GM12891 (cell line): ENCODE data around the gene C21orf91.

Source experiments
- DNase-seq: peaks from one replicate; pipeline ENCODE4 v3.0.0; 2011; ENCODE audit warnings: low spot score; ENCODE audit not compliant: insufficient read length
- FAIRE-seq: peaks from 2 replicates; lab custom pipeline; 2011; peaks lifted over from hg19 to GRCh38; lab: Jason Lieb, UNC
- PAX5 ChIP-seq: IDR thresholded peaks from 2 replicates; pipeline ENCODE4 v1.6.1; 2011; ENCODE audit warnings: low read length, moderate library complexity, mild to moderate bottlenecking; ENCODE audit not compliant: insufficient read depth, severe bottlenecking
- POLR2A ChIP-seq: IDR thresholded peaks from 2 replicates; pipeline ENCODE4 v1.6.1; 2011; ENCODE audit warnings: low read depth, low read length, control low read depth
- POLR2AphosphoS5 ChIP-seq: IDR thresholded peaks from 2 replicates; pipeline ENCODE4 v1.6.1; 2011; ENCODE audit warnings: low read depth, low read length, control low read depth
- POU2F2 ChIP-seq: IDR thresholded peaks from 2 replicates; pipeline ENCODE4 v1.6.1; 2011; ENCODE audit warnings: low read depth, mild to moderate bottlenecking, control low read depth, low read length, moderate library complexity
- SPI1 ChIP-seq: IDR thresholded peaks from 2 replicates; pipeline ENCODE4 v1.6.1; 2011; ENCODE audit warnings: low read depth, low read length, control low read depth
- TAF1 ChIP-seq: IDR thresholded peaks from 2 replicates; pipeline ENCODE4 v1.6.1; 2011; ENCODE audit warnings: low read depth, low read length, control low read depth

Gene C21orf91

DNA sequence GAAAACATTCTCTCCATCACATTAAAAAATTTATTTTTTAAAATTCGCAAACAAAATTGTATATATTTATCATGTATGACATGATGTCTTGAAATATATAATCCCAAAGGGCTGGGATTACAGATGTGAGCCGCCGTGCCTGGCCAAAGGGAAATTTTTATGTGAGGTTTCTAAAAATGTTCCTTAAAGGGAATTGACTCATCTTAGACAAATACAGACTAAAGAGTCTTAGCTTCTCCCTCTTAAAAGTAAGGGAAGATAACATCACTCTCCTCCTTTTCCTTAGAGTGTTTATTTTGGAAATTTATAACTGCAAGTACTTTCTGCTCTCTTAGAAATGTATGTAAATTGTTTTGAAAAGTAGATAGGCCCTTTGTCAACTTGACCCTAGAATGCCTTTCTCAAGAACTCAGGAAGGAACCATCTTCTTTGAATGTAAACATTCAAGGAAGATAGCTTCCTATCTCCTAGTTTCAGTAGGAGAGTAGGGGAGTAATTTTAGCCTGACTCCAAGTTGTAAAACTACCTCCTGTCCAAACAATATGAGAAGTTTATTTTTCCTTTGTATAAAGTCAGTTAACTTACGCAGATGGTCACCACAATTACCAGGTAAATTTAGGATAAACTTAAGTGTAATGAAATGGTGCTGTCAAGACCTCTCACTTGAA lies 59.5 kb downstream of the C21orf91 start:
- DNase-seq (no peak), FAIRE-seq (no peak)
- TF ChIP-seq POU2F2 (no peak), POLR2A (no peak), TAF1 (no peak), POLR2AphosphoS5 (no peak), SPI1 (no peak), PAX5 (no peak)

DNA sequence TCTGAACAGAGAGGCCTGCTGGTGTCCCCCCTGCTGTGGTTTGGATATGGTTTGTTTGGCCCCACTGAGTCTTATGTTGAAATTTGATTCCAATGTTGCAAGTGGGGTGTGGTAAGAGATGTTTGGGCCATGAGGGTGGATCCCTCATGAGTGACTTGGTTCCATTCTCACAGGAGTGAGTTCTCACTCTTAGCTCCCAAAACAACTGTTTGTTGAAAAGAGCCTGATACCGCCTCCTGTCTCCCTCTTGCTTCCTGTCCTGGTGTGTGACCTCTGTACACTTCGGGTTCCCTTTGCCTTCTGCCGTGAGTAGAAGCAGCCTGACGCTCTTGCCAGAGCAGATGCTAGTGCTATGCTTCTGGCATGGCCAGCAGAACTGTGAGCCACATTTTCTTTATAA lies 60.5 kb downstream of the C21orf91 start:
- FAIRE-seq (no peak), DNase-seq (no peak)
- TF ChIP-seq POU2F2, result no peak
- no peak for TF ChIP-seq PAX5
- TF ChIP-seq TAF1, result no peak
- no peak for TF ChIP-seq POLR2A
- no peak for TF ChIP-seq POLR2AphosphoS5
- TF ChIP-seq SPI1, result no peak

GRCh38 chr21:17757671-17758070 lies 61.5 kb downstream of the C21orf91 start:
- FAIRE-seq (no peak), DNase-seq (no peak)
- TF ChIP-seq POLR2AphosphoS5, result no peak
- TF ChIP-seq SPI1, result no peak
- no peak for TF ChIP-seq TAF1
- TF ChIP-seq POLR2A, result no peak
- no peak for TF ChIP-seq POU2F2
- no peak for TF ChIP-seq PAX5

DNA sequence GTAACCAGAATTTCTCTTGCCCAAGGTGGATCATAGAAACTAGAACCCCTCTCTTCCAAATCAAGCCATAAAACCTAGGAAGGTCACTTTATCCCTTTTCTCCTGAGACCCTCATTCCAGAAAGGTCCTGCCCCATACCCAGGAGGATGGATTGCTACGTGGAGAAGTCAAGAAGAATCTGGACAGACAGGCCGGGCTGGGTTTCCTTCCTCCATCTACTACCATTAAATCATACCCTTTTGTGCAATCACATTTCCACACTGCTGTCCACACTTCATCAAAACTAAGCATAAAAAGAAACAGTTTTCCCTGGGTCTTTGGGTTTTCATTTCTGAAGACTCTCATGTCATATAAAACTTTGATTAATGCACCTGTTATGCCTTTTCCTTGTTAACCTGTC lies 65.4 kb downstream of the C21orf91 start:
- no peak for TF ChIP-seq SPI1
- no peak for TF ChIP-seq POLR2A
- TF ChIP-seq PAX5, result no peak
- no peak for TF ChIP-seq TAF1
- no peak for TF ChIP-seq POU2F2
- no peak for TF ChIP-seq POLR2AphosphoS5
- FAIRE-seq (no peak), DNase-seq (no peak)

DNA sequence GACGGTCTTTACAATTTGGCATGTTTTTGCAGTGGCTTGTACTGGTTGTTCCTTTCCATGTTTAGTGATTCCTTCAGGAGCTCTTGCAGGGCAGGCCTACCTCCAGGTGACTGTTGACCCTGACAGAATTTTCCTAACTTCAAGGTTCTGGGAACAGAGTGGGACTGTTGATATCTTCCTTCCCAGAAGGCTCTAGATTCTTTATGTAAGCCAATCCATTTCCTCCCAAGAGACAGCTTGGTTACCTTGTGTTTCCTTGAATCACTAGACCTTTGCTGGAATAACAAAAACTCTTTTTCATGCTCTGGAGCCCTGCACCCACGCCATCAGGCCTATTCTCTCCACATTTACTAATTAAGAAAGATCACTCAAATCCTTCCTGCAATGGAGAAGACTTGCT lies 67.0 kb downstream of the C21orf91 start:
- no peak for TF ChIP-seq POU2F2
- no peak for TF ChIP-seq PAX5
- no peak for TF ChIP-seq SPI1
- no peak for TF ChIP-seq TAF1
- FAIRE-seq, result no peak
- no peak for DNase-seq

DNA sequence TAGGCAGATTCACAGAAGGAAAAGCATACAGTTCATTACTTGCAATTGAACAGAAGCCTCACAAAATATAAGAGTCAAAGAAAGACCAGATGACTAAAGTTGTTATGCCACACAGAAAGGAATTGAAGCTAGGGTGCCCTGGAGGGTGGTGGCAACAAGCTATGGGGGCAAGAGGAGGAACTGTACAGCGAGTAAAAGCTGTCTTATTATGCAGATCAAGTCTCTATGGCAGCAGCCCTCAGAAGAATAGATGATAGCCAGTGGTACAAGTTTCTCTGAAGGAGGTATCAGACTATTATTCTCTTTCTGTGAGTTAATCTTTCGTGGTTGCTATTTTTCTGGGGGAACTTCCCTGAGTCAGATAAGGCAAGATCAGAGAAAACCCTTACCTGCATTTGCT lies 72.2 kb downstream of the C21orf91 start:
- no peak for TF ChIP-seq POLR2AphosphoS5
- no peak for TF ChIP-seq TAF1
- no peak for TF ChIP-seq SPI1
- no peak for TF ChIP-seq PAX5
- no peak for TF ChIP-seq POLR2A
- no peak for TF ChIP-seq POU2F2
- no peak for FAIRE-seq

GRCh38 chr21:17745086-17745485 lies 74.1 kb downstream of the C21orf91 start:
- FAIRE-seq (no peak), DNase-seq (no peak)
- TF ChIP-seq POU2F2, result no peak
- TF ChIP-seq POLR2A, result no peak
- TF ChIP-seq POLR2AphosphoS5, result no peak
- no peak for TF ChIP-seq PAX5
- TF ChIP-seq SPI1, result no peak

More for the DNA sequence above, 72.2 kb downstream of the C21orf91 start:
- no peak for DNase-seq

DNA sequence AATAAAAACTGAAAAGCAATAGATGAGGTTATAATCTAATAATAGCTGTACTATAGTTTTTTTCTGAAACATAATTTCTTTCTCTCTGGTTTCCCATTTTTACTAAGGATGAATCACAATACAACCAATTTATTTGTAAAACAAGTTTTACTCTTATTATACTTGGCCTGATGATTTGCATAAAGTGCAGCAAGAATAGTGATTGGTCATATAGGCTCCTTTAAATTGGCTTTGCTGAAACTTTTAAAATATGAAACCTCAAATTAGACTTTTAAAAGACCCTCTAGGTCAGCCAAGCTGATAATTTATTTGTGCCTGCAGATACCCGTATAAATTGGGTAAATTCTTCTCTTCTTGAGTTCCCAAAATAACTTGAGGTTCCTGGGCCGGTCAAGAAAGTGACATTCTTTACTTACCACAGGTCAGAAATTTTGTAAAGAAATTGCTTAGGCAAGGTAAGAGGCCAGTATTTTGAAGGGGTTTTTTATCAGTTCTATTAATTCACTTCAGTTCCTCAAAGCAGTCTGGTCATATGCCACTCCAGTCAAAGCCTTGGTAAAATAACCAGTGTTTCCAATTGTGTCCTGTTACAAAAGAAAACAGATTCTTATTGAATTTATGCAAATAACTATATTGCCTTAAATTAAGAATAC lies 76.1 kb downstream of the C21orf91 start:
- no peak for FAIRE-seq
- no peak for DNase-seq
- no peak for TF ChIP-seq POLR2AphosphoS5
- TF ChIP-seq SPI1, result no peak
- TF ChIP-seq POLR2A, result no peak
- TF ChIP-seq TAF1, result no peak
- no peak for TF ChIP-seq PAX5
- TF ChIP-seq POU2F2, result no peak

DNA sequence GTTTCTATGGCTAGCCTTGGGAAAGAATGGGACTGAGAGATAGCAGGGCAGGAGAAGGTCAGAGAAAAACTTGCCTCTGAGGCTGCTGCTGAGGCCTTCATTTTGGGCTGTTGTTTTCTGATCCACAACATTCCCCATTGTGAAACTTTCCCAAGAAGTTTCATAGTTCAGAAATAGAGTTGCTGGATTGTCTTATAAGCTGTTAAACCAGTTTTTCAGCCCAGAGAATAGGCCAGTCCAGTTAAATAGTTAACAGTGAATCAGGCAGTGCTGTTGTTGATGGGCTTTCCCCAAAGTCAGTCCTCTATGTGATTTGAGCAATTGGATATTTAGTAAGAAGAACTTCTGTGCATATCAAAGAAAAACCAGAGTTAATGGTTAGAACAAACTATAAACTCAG lies 77.0 kb downstream of the C21orf91 start:
- TF ChIP-seq POLR2AphosphoS5 (no peak), POU2F2 (no peak), PAX5 (no peak), TAF1 (no peak), SPI1 (no peak), POLR2A (no peak)
- DNase-seq (no peak), FAIRE-seq (no peak)
